K562 (cell line): ENCODE results near the gene ZNF10. TPM values are rescaled to one million over a fixed set of nuclear protein-coding genes. Genes with fewer than 3 reads are reported as not detected.

Source experiments
- GTF2E2 ChIP-seq: fragments of 200-800 bp; sonication (Bioruptor generic); IDR thresholded peaks from 2 replicates; pipeline ENCODE4 v1.6.1; 2016; ENCODE audit warnings: missing genetic modification characterization, missing compliant biosample characterization
- RBM14 ChIP-seq: fragments of 200-400 bp; formaldehyde crosslinking; IDR thresholded peaks from 2 replicates; pipeline ENCODE4 v1.6.1; 2018; ENCODE audit warnings: low read depth, mild to moderate bottlenecking, low read length, moderate library complexity, borderline replicate concordance; ENCODE audit not compliant: insufficient read depth
- TRIM28 ChIP-seq: fragments of 450-650 bp; IDR thresholded peaks from 2 replicates; pipeline ENCODE4 v1.6.1; 2017
- polyA plus RNA-seq, 8 experiments: library from polyadenylated mRNA; depleted of rRNA in 4 of 8; stranded (reverse) in 5 of 8; unstranded in 3 of 8; fragments of >200 nt; fragmentation: Nextera tagmentation in 2 of 8; fragmentation: Illumina TruSeq in 1 of 8; extraction: Ambion mirVana in 2 of 8; extraction: Trizol in 1 of 8; gene quantifications; 2 replicates each; pipeline versions ENCODE4 v1.2.1 to v1.2.3, GENCODE V29; 2011 to 2014; ENCODE audit warnings: inconsistent platforms in 1 of 8, missing spikeins in 1 of 8
- total RNA-seq, 7 experiments: library from RNA; depleted of rRNA in 6 of 7; stranded (reverse); fragments of >200 nt in 6 of 7; fragmentation: Illumina TruSeq in 2 of 7; extraction: Trizol in 2 of 7; gene quantifications; 2 replicates each; pipeline versions ENCODE4 v1.2.1 to v1.2.3, GENCODE V29; 2011 to 2021; ENCODE audit warnings: low replicate concordance in 1 of 7
- TF ChIP-seq, protein P1 (sequence below), 2 experiments: IDR thresholded peaks in 1 of 2; conservative IDR thresholded peaks in 1 of 2; 2 replicates each; pipeline ENCODE4 v1.6.1; 2016; ENCODE audit warnings: low read depth in 2 of 2, mild to moderate bottlenecking in 1 of 2, missing compliant biosample characterization in 1 of 2, missing genetic modification characterization in 1 of 2, moderate library complexity in 1 of 2
- TF ChIP-seq, protein P2 (sequence below): fragments of 450-650 bp; IDR thresholded peaks from 2 replicates; pipeline ENCODE4 v1.6.1; 2016; ENCODE audit warnings: low read depth
- TF ChIP-seq, protein P3 (sequence below): sonication (generic); formaldehyde crosslinking; IDR thresholded peaks from 2 replicates; pipeline ENCODE4 v1.8.0; 2023; ENCODE audit warnings: mild to moderate bottlenecking, missing genetic modification reagents
- TF ChIP-seq, protein P4 (sequence below): fragments of 450-650 bp; IDR thresholded peaks from 2 replicates; pipeline ENCODE4 v1.6.1; 2016; ENCODE audit warnings: borderline replicate concordance
- TF ChIP-seq, protein P5 (sequence below), 2 experiments: fragments of 250-450 bp in 1 of 2; fragments of 450-650 bp in 1 of 2; sonication (Bioruptor Pico) in 1 of 2; IDR thresholded peaks; 2 replicates each; pipeline versions ENCODE4 v1.6.1 to v1.8.0; 2016 to 2021; ENCODE audit warnings: mild to moderate bottlenecking in 2 of 2, moderate library complexity in 2 of 2, missing compliant biosample characterization in 1 of 2, missing genetic modification characterization in 1 of 2

The ZNF10 gene
- total and polyA plus RNA-seq, 9 of the 15 experiments (the other 6 are each of a cell fraction or from before 2014, with no cell fraction given) = 3.5 to 5.8 (median 4.9) TPM

DNA sequence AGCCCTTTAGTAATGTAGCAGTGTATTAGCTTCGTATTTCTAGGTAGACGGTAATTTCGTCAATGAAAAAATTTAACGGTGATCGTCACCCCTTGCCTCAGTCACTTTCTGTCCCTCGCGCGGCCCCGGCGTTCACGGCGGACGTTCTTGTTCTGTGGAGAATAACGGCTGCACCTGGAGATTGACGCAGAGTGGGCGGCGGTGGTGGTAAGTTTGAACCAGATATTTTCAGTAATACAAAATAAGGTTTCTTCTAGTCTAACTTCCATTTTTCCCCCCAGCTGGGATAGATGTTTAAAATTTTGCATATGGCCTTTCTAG lies 341 bp downstream of the ZNF10 start (continued):
- TF ChIP-seq, protein P1, sequence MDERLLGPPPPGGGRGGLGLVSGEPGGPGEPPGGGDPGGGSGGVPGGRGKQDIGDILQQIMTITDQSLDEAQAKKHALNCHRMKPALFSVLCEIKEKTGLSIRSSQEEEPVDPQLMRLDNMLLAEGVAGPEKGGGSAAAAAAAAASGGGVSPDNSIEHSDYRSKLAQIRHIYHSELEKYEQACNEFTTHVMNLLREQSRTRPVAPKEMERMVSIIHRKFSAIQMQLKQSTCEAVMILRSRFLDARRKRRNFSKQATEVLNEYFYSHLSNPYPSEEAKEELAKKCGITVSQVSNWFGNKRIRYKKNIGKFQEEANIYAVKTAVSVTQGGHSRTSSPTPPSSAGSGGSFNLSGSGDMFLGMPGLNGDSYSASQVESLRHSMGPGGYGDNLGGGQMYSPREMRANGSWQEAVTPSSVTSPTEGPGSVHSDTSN (CRISPR knock-in tag; IDR thresholded peaks at IDR 0.05; ENCODE audit: low read depth) = no peak
- TF ChIP-seq, protein P1 (tag; conservative IDR thresholded peaks at IDR 0.05; ENCODE audit: low read depth) = no peak
- TF ChIP-seq, protein P2, sequence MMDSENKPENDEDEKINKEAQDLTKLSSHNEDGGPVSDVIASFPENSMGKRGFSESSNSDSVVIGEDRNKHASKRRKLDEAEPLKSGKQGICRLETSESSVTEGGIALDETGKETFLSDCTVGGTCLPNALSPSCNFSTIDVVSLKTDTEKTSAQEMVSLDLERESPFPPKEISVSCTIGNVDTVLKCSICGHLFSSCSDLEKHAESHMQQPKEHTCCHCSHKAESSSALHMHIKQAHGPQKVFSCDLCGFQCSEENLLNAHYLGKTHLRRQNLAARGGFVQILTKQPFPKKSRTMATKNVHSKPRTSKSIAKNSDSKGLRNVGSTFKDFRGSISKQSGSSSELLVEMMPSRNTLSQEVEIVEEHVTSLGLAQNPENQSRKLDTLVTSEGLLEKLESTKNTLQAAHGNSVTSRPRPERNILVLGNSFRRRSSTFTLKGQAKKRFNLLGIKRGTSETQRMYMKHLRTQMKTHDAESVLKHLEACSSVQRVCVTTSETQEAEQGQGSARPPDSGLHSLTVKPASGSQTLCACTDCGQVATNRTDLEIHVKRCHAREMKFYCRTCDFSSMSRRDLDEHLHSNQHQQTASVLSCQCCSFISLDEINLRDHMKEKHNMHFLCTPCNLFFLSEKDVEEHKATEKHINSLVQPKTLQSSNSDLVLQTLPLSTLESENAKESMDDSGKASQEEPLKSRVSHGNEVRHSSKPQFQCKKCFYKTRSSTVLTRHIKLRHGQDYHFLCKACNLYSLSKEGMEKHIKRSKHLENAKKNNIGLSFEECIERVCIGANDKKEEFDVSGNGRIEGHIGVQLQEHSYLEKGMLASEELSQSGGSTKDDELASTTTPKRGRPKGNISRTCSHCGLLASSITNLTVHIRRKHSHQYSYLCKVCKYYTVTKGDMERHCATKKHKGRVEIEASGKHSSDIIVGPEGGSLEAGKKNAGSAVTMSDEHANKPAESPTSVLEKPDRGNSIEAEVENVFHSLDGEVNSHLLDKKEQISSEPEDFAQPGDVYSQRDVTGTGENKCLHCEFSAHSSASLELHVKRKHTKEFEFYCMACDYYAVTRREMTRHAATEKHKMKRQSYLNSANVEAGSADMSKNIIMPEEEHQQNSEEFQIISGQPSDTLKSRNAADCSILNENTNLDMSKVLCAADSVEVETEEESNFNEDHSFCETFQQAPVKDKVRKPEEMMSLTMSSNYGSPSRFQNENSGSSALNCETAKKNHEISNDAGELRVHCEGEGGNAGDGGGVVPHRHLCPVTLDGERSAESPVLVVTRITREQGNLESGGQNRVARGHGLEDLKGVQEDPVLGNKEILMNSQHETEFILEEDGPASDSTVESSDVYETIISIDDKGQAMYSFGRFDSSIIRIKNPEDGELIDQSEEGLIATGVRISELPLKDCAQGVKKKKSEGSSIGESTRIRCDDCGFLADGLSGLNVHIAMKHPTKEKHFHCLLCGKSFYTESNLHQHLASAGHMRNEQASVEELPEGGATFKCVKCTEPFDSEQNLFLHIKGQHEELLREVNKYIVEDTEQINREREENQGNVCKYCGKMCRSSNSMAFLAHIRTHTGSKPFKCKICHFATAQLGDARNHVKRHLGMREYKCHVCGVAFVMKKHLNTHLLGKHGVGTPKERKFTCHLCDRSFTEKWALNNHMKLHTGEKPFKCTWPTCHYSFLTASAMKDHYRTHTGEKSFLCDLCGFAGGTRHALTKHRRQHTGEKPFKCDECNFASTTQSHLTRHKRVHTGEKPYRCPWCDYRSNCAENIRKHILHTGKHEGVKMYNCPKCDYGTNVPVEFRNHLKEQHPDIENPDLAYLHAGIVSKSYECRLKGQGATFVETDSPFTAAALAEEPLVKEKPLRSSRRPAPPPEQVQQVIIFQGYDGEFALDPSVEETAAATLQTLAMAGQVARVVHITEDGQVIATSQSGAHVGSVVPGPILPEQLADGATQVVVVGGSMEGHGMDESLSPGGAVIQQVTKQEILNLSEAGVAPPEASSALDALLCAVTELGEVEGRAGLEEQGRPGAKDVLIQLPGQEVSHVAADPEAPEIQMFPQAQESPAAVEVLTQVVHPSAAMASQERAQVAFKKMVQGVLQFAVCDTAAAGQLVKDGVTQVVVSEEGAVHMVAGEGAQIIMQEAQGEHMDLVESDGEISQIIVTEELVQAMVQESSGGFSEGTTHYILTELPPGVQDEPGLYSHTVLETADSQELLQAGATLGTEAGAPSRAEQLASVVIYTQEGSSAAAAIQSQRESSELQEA = peak; percentile 66; the same call in 1 of the 2 replicates
- TF ChIP-seq, protein P3, sequence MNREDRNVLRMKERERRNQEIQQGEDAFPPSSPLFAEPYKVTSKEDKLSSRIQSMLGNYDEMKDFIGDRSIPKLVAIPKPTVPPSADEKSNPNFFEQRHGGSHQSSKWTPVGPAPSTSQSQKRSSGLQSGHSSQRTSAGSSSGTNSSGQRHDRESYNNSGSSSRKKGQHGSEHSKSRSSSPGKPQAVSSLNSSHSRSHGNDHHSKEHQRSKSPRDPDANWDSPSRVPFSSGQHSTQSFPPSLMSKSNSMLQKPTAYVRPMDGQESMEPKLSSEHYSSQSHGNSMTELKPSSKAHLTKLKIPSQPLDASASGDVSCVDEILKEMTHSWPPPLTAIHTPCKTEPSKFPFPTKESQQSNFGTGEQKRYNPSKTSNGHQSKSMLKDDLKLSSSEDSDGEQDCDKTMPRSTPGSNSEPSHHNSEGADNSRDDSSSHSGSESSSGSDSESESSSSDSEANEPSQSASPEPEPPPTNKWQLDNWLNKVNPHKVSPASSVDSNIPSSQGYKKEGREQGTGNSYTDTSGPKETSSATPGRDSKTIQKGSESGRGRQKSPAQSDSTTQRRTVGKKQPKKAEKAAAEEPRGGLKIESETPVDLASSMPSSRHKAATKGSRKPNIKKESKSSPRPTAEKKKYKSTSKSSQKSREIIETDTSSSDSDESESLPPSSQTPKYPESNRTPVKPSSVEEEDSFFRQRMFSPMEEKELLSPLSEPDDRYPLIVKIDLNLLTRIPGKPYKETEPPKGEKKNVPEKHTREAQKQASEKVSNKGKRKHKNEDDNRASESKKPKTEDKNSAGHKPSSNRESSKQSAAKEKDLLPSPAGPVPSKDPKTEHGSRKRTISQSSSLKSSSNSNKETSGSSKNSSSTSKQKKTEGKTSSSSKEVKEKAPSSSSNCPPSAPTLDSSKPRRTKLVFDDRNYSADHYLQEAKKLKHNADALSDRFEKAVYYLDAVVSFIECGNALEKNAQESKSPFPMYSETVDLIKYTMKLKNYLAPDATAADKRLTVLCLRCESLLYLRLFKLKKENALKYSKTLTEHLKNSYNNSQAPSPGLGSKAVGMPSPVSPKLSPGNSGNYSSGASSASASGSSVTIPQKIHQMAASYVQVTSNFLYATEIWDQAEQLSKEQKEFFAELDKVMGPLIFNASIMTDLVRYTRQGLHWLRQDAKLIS = 0 out of 2 replicates have a peak, but pooled peaks have one; percentile 15
- TF ChIP-seq RBM14 (no peak), TRIM28 (0 out of 2 replicates have a peak, but pooled peaks have one; percentile 27), GTF2E2 (tag) (0 out of 2 replicates have a peak, but pooled peaks have one; percentile 58)
- TF ChIP-seq, protein P4, sequence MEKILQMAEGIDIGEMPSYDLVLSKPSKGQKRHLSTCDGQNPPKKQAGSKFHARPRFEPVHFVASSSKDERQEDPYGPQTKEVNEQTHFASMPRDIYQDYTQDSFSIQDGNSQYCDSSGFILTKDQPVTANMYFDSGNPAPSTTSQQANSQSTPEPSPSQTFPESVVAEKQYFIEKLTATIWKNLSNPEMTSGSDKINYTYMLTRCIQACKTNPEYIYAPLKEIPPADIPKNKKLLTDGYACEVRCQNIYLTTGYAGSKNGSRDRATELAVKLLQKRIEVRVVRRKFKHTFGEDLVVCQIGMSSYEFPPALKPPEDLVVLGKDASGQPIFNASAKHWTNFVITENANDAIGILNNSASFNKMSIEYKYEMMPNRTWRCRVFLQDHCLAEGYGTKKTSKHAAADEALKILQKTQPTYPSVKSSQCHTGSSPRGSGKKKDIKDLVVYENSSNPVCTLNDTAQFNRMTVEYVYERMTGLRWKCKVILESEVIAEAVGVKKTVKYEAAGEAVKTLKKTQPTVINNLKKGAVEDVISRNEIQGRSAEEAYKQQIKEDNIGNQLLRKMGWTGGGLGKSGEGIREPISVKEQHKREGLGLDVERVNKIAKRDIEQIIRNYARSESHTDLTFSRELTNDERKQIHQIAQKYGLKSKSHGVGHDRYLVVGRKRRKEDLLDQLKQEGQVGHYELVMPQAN = peak; percentile 4; the same call in 1 of the 2 replicates
- TF ChIP-seq, protein P5, sequence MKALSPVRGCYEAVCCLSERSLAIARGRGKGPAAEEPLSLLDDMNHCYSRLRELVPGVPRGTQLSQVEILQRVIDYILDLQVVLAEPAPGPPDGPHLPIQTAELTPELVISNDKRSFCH (CRISPR knock-in tag; IDR thresholded peaks at IDR 0.05) = no peak
- TF ChIP-seq, protein P5 (tag; IDR thresholded peaks at IDR 0.05) = no peak
